HFFc6 (cell line): ENCODE data around the gene CLDN9. TPM values are rescaled to one million over a fixed set of nuclear protein-coding genes. Genes with fewer than 3 reads are reported as not detected.

Experiments used
- DNase-seq: peaks from one replicate; pipeline ENCODE4 v3.0.0-alpha.2; 2018
- H3K27ac Mint-ChIP-seq: 2 replicates; pipeline ENCODE4 v1.8.0; 2020; ENCODE audit warnings: mild to moderate bottlenecking, mixed read lengths
- H3K27me3 Mint-ChIP-seq: 2 replicates; pipeline ENCODE4 v1.8.0; 2021; ENCODE audit warnings: mild to moderate bottlenecking, moderate library complexity, mixed read lengths; ENCODE audit not compliant: insufficient read depth
- H3K36me3 Mint-ChIP-seq: 2 replicates; pipeline ENCODE4 v1.8.0; 2021; ENCODE audit warnings: low read depth, mixed read lengths
- H3K4me1 Mint-ChIP-seq: 2 replicates; pipeline ENCODE4 v1.8.0; 2020; ENCODE audit warnings: low read depth, mixed read lengths
- H3K4me3 Mint-ChIP-seq: 2 replicates; pipeline ENCODE4 v1.8.0; 2020; ENCODE audit warnings: mild to moderate bottlenecking, moderate library complexity, mixed read lengths
- H3K9me3 Mint-ChIP-seq: 2 replicates; pipeline ENCODE4 v1.8.0; 2020; ENCODE audit warnings: mild to moderate bottlenecking, mixed read lengths
- total RNA-seq, 6 experiments: library from RNA; stranded (reverse); fragmentation: NEBNext Ultra II Directional; extraction: Animal tissue kit (Norgen Biotek cat#: 25700); gene quantifications; 2 replicates in 1 of 6; 3 replicates in 5 of 6; pipeline ENCODE4 v1.2.3, GENCODE V29; 2021
- TF ChIP-seq, protein P1 (sequence below): fragments of 200-600 bp; sonication (generic); IDR thresholded peaks from 2 replicates; pipeline ENCODE4 v1.5.0; 2021; ENCODE audit warnings: antibody characterized with exemption, mild to moderate bottlenecking

Gene CLDN9
- total RNA-seq, 6 experiments from 2014 or later, result not detected

DNA sequence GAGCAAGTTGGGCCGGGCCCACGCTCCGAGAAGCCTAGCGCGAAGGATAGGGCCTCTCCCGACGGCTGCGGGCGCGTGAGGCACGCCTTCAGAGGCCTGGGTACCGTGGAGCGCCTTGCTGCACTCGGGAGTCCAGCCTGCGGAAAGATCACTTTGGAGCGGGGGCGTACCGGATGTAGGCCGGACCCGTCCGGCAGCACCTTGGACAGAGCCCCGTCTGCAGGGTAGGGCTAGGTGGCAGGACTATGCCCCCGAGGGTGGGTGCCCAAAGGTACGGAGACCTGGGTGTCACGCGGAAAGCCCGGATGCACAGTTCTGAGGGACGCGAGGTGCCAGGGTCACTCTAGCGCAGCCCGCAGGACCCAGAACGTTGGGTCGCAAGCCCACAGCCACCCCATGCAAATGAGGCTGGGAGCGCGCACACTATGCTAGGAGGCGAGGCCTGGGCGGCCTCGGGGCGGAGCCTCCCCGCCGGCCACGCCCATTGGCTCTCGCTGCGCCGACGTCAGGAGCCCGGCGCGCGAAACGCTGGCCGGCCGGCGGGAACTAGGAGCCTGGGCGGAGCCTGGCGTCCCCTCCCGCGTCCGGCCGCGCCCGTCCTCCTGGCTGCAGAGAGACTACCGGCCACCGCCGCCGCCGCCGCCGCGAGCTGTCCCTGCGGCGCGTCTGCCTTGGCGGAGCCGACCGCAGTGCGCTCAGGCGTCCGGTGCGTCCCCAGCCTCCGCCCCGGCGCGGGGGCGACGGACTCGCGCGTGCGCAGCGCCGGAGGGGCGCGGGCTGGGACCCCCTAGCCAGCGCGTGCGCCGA is 43.8 kb upstream of the CLDN9 start, which contains the start of gene PAQR4:
Gene PAQR4, plus strand, starts transcription at position 611 of the 807 bp plus-strand sequence. CDS start 327 bp downstream, outside the sequence.
- Mint-ChIP-seq H3K9me3 (0 out of 2 replicates have a peak, but pooled peaks cover 6% of the 10 kb centered on the region), H3K27ac (no peak within 1 kb of the TSS), H3K4me3 (peak within 1 kb of the TSS; percentile 73), H3K4me1 (peaks cover 8% of the 10 kb centered on the region; the same call in 1 of the 2 replicates), H3K36me3 (no peaks in the 10 kb centered on the region), H3K27me3 (peaks cover 20% of the 10 kb centered on the region)
- peak; percentile 72 for DNase-seq
- TF ChIP-seq, protein P1, sequence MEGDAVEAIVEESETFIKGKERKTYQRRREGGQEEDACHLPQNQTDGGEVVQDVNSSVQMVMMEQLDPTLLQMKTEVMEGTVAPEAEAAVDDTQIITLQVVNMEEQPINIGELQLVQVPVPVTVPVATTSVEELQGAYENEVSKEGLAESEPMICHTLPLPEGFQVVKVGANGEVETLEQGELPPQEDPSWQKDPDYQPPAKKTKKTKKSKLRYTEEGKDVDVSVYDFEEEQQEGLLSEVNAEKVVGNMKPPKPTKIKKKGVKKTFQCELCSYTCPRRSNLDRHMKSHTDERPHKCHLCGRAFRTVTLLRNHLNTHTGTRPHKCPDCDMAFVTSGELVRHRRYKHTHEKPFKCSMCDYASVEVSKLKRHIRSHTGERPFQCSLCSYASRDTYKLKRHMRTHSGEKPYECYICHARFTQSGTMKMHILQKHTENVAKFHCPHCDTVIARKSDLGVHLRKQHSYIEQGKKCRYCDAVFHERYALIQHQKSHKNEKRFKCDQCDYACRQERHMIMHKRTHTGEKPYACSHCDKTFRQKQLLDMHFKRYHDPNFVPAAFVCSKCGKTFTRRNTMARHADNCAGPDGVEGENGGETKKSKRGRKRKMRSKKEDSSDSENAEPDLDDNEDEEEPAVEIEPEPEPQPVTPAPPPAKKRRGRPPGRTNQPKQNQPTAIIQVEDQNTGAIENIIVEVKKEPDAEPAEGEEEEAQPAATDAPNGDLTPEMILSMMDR, result no peak

DNA sequence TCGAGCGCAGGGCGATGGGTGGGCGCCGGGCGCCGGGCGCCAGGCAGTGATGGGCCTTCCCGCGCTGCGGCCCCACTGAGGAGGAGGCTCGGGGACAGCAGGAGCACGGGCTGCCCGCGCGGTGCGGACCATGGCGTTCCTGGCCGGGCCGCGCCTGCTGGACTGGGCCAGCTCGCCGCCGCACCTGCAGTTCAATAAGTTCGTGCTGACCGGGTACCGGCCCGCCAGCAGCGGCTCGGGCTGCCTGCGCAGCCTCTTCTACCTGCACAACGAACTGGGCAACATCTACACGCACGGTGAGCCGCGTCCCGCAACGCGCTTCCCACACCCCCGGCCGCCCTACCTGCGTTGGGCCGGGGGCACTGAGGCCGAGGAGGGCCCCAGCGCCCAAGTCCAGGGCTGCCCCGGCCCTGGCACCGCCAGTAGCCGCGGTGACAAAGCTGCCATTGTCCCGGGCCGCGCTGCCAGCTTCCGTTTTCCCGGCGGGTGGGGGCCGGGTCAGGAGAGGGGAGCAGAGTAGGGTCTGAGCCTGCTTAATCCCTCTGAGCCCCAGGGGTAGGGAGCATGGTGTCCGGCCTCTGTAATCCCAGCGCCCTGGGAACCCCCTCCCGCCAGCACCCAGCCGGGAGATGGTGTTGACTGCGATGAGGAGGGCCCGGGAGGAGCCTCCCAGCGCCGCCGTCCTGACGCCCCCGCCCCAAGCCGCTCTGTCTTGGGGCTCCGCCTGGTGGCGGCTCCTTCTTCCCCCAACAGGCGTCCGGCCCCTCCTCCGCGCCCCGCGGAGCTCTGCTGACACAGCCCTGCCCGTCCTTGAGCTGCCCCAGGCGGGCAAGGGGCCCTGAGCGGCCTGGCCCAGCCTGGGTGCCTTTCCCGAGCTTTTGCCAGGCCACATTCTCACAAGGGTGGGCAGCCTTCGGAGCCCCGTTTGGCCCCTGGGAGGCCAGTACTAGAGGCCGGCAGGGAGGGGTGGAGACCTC is 42.9 kb upstream of the CLDN9 start:
- DNase-seq, result peak; percentile 21
- Mint-ChIP-seq H3K4me3 (peak overlapping the region; percentile 73), H3K27ac (no peak overlapping the region), H3K9me3 (0 out of 2 replicates have a peak, but pooled peaks cover 6% of the 10 kb centered on the region), H3K27me3 (peaks cover 17% of the 10 kb centered on the region), H3K4me1 (peaks cover 8% of the 10 kb centered on the region; the same call in 1 of the 2 replicates), H3K36me3 (no peaks in the 10 kb centered on the region)
- TF ChIP-seq, protein P1, result peak; percentile 76

DNA sequence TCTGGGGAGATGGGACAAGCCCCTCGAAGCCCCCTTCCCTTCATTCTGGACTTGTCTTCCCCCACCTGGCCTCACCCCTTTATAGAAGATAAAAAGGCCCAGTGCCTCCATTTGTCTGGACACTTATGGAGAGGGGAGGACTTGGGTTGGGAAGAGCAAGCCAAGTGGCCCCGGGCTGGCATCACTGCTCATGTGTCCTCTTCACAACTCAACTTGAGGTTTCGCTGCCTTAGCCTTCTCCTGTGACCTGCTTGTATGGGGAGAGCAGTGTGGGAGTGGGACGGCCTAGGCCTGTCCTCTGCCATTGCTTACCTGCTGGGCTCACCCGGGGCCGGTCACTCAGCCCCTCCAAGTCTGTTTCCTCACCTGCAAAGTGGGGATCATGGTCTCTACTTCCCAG is 42.2 kb upstream of the CLDN9 start:
- Mint-ChIP-seq H3K9me3 (0 out of 2 replicates have a peak, but pooled peaks cover 6% of the 10 kb centered on the region), H3K36me3 (no peaks in the 10 kb centered on the region), H3K27me3 (peaks cover 12% of the 10 kb centered on the region), H3K27ac (peak overlapping the region; percentile 31; the same call in 1 of the 2 replicates), H3K4me1 (peaks cover 8% of the 10 kb centered on the region; the same call in 1 of the 2 replicates), H3K4me3 (peak overlapping the region; percentile 73)
- TF ChIP-seq, protein P1, result no peak
- DNase-seq, result no peak

DNA sequence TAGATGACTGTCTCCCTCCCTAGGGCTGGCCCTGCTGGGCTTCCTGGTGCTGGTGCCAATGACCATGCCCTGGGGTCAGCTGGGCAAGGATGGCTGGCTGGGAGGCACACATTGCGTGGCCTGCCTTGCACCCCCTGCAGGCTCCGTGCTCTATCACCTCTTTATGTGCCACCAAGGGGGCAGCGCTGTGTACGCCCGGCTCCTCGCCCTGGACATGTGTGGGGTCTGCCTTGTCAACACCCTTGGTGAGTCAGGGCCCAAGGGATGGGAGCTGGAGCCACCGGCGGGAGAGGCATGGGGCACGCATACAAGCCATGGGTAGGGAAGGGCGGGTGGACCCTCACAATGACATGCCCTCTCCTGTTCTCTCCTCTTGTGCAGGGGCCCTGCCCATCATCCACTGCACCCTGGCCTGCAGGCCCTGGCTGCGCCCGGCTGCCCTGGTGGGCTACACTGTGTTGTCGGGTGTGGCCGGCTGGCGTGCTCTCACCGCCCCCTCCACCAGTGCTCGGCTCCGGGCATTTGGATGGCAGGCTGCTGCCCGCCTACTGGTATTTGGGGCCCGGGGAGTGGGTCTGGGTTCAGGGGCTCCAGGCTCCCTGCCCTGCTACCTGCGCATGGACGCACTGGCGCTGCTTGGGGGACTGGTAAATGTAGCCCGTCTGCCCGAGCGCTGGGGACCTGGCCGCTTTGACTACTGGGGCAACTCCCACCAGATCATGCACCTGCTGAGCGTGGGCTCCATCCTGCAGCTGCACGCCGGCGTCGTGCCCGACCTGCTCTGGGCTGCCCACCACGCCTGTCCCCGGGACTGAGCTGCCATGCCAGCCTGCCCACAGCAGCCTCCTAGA is 41.4 kb upstream of the CLDN9 start:
- H3K27me3 Mint-ChIP-seq, result peaks cover 9% of the 10 kb centered on the region
- TF ChIP-seq, protein P1, result no peak
- H3K9me3 Mint-ChIP-seq, result 0 out of 2 replicates have a peak, but pooled peaks cover 6% of the 10 kb centered on the region
- H3K36me3 Mint-ChIP-seq, result no peaks in the 10 kb centered on the region
- H3K4me1 Mint-ChIP-seq, result peaks cover 8% of the 10 kb centered on the region; the same call in 1 of the 2 replicates
- peak overlapping the region; percentile 73 for H3K4me3 Mint-ChIP-seq
- DNase-seq, result no peak
- no peak overlapping the region; the same call in 1 of the 2 replicates for H3K27ac Mint-ChIP-seq
